DND-41 (cell line): ENCODE measurements around the gene B4GALNT3.

ENCODE experiments used
- CTCF ChIP-seq: IDR thresholded peaks from 2 replicates; pipeline ENCODE4 v1.5.1; 2012; ENCODE audit warnings: borderline replicate concordance, low read length, moderate library complexity, mild to moderate bottlenecking; ENCODE audit not compliant: poor library complexity, severe bottlenecking; ENCODE audit errors: extremely low read depth
- EZH2 ChIP-seq: IDR thresholded peaks from 3 replicates; pipeline ENCODE4 v1.6.1; 2012; ENCODE audit warnings: borderline replicate concordance, low read depth, mild to moderate bottlenecking, moderate library complexity, low read length, inconsistent platforms; ENCODE audit not compliant: severe bottlenecking

GRCh38 chr12:604956-605355 lies 145.2 kb downstream of the B4GALNT3 start:
- TF ChIP-seq CTCF (no peak), EZH2 (no peak)
